K562 (cell line): ENCODE data around the gene FUT8. TPM values are rescaled to one million over a fixed set of nuclear protein-coding genes. Genes with fewer than 3 reads are reported as not detected.
A peak's percentile ranks its signal among the peaks of the same experiment; 100 is the strongest.

Experiments
- CBX8 ChIP-seq: fragments of 200-600 bp; sonication (generic); IDR thresholded peaks from 2 replicates; pipeline ENCODE4 v1.6.1; 2012; ENCODE audit warnings: borderline replicate concordance, mixed run types, low read depth, mild to moderate bottlenecking, moderate library complexity, mixed read lengths, low read length, control low read depth, inconsistent platforms; ENCODE audit not compliant: poor library complexity, severe bottlenecking; ENCODE audit errors: extremely low read depth
- MAZ ChIP-seq, 2 experiments: fragments of 450-650 bp in 1 of 2; sonication (generic) in 1 of 2; formaldehyde crosslinking; IDR thresholded peaks in 1 of 2; conservative IDR thresholded peaks in 1 of 2; 2 replicates each; pipeline versions ENCODE4 v1.4.0 to v1.5.0; 2020; ENCODE audit warnings: mild to moderate bottlenecking in 1 of 2, missing genetic modification reagents in 1 of 2
- MTA2 ChIP-seq: fragments of 450-650 bp; IDR thresholded peaks from 2 replicates; pipeline ENCODE4 v1.6.1; 2016; ENCODE audit warnings: low read depth
- MYNN ChIP-seq, 2 experiments: sonication (generic); formaldehyde crosslinking in 1 of 2; IDR thresholded peaks; 2 replicates each; pipeline versions ENCODE4 v1.5.0 to v1.6.1; 2016 to 2020; ENCODE audit warnings: antibody characterized with exemption in 1 of 2, missing genetic modification reagents in 1 of 2
- PHF8 ChIP-seq: fragments of 200-600 bp; sonication (generic); IDR thresholded peaks from 2 replicates; pipeline ENCODE4 v1.6.1; 2012; ENCODE audit warnings: mixed run types, mild to moderate bottlenecking, inconsistent platforms, low read length, moderate library complexity, borderline replicate concordance
- polyA plus RNA-seq, 8 experiments: library from polyadenylated mRNA; depleted of rRNA in 4 of 8; stranded (reverse) in 5 of 8; unstranded in 3 of 8; fragments of >200 nt; fragmentation: Nextera tagmentation in 2 of 8; fragmentation: Illumina TruSeq in 1 of 8; extraction: Ambion mirVana in 2 of 8; extraction: Trizol in 1 of 8; gene quantifications; 2 replicates each; pipeline versions ENCODE4 v1.2.1 to v1.2.3, GENCODE V29; 2011 to 2014; ENCODE audit warnings: inconsistent platforms in 1 of 8, missing spikeins in 1 of 8
- total RNA-seq, 7 experiments: library from RNA; depleted of rRNA in 6 of 7; stranded (reverse); fragments of >200 nt in 6 of 7; fragmentation: Illumina TruSeq in 2 of 7; extraction: Trizol in 2 of 7; gene quantifications; 2 replicates each; pipeline versions ENCODE4 v1.2.1 to v1.2.3, GENCODE V29; 2011 to 2021; ENCODE audit warnings: low replicate concordance in 1 of 7
- TF ChIP-seq, protein P1 (sequence below): fragments of 450-650 bp; conservative IDR thresholded peaks from 2 replicates; pipeline ENCODE4 v1.6.1; 2016; ENCODE audit warnings: missing genetic modification characterization, low read depth, mild to moderate bottlenecking, missing compliant biosample characterization, moderate library complexity
- TF ChIP-seq, protein P2 (sequence below): fragments of 250-450 bp; sonication (Bioruptor Pico); IDR thresholded peaks from 2 replicates; pipeline ENCODE4 v1.5.0; 2021; ENCODE audit warnings: mild to moderate bottlenecking, moderate library complexity
- TF ChIP-seq, protein P3 (sequence below): sonication (generic); formaldehyde crosslinking; IDR thresholded peaks from 2 replicates; pipeline ENCODE4 v1.8.0; 2022; ENCODE audit warnings: mild to moderate bottlenecking, missing genetic modification reagents, borderline replicate concordance
- TF ChIP-seq, protein P4 (sequence below): fragments of 250-450 bp; sonication (Bioruptor Pico); IDR thresholded peaks from 2 replicates; pipeline ENCODE4 v1.8.0; 2021; ENCODE audit warnings: mild to moderate bottlenecking, moderate library complexity
- TF ChIP-seq, protein P5 (sequence below): sonication (generic); formaldehyde crosslinking; IDR thresholded peaks from 2 replicates; pipeline ENCODE4 v1.8.0; 2022; ENCODE audit warnings: missing genetic modification reagents, mild to moderate bottlenecking, moderate library complexity, borderline replicate concordance
- TF ChIP-seq, protein P6 (sequence below): IDR thresholded peaks from 2 replicates; pipeline ENCODE4 v1.6.1; 2011; ENCODE audit warnings: borderline replicate concordance, low read depth, mild to moderate bottlenecking, moderate library complexity, low read length; ENCODE audit not compliant: insufficient read depth, poor library complexity, severe bottlenecking

The FUT8 gene
- total and polyA plus RNA-seq, 9 of the 15 experiments (the other 6 are each of a cell fraction or from before 2014, with no cell fraction given) = 4.1 to 15.2 (median 7.8) TPM

DNA sequence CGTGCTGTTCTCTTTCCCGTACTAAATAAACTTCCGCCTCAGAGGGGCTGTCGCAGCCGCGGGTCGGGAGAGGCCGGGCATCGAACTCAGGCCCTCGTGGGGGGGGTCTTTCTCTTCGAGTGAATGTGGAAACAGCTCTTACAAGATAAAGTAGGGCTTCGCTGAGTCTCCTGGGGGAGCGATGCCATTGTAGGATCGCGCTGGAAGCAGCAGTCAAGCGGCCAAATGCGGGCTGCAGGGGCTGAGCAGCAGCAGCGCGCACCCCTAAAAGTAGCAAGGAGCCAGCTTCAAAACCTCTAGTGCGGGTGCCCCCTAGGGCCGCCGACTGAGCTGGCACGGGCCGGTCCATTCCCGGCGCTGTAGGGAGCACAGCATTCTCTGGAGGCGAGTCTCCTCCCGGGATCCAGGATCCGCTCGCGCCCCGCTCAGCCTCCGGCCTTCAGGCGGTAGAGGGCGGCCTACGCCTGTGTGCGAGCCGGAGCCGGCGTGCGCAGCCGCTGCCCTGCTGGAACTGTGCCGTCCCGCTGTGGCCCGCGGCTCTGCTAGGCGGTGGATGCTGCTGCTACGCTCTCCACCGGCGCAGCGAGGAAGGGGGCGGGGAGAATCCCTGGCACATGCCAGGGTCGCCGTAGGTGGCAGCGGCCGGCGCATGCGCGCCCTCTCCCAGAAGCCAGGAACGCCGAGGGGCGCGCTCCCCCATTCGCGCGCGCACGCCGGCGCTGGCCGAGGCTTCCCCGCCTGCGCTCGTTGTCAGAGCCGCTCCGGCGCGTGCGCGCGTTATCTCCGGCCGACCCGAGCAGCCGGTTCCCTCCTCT, at the start of gene FUT8 (continued):
- TF ChIP-seq, protein P1, sequence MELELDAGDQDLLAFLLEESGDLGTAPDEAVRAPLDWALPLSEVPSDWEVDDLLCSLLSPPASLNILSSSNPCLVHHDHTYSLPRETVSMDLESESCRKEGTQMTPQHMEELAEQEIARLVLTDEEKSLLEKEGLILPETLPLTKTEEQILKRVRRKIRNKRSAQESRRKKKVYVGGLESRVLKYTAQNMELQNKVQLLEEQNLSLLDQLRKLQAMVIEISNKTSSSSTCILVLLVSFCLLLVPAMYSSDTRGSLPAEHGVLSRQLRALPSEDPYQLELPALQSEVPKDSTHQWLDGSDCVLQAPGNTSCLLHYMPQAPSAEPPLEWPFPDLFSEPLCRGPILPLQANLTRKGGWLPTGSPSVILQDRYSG (tag) = no peak
- no peak for TF ChIP-seq MYNN (IDR thresholded peaks at IDR 0.05)
- no peak for TF ChIP-seq MYNN (CRISPR knock-in tag; IDR thresholded peaks at IDR 0.05)
- TF ChIP-seq, protein P2, sequence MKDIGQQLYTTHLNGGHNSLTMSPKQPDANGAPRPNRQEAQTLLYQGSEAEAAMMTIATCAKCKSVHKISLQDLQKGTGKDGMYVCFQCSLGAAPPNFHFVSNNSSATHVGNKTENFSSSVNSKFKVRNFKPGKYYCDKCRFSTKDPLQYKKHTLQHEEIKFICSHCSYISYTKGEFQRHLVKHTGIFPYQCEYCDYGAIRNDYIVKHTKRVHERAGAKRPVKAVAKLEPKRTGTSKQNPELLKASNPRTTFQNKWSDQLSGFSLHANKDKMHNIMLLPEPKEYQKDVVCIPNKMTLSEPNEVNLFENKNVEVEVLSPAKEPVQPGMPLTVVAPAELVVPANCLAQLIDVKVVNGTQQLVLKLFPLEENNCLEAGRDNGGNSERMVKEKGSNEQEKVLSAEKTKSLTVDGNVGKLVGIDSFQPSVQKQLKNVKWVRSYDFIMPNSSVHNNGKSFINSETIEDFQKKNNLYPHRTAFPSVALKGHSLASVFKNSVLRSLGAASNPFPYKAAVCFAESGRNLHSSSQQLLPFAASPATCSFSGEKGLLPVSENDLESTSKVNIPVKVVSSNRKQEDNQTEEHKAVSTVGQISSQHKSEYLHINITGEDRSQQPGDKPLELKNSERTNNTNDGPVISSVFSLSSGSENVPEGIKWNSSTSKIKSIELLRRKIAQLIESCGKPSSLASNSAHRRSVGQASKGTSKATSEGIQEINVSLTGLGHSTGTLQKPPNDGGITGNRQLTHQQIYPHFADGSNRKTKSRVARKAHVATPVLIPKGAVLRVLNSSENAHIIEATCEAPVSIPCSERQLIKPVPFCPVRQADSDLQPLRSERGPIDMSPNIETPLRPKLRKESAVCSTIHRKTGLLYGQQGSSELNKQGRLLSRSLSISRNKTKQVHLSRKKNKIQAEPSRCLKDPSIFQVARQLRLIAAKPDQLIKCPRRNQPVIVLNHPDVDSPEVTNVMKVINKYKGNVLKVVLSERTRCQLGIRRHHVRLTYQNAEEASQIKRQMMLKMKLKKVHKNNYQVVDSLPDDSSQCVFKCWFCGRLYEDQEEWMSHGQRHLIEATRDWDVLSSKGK (CRISPR knock-in tag) = no peak
- no peak for TF ChIP-seq MTA2
- TF ChIP-seq CBX8 = no peak
- TF ChIP-seq, protein P3, sequence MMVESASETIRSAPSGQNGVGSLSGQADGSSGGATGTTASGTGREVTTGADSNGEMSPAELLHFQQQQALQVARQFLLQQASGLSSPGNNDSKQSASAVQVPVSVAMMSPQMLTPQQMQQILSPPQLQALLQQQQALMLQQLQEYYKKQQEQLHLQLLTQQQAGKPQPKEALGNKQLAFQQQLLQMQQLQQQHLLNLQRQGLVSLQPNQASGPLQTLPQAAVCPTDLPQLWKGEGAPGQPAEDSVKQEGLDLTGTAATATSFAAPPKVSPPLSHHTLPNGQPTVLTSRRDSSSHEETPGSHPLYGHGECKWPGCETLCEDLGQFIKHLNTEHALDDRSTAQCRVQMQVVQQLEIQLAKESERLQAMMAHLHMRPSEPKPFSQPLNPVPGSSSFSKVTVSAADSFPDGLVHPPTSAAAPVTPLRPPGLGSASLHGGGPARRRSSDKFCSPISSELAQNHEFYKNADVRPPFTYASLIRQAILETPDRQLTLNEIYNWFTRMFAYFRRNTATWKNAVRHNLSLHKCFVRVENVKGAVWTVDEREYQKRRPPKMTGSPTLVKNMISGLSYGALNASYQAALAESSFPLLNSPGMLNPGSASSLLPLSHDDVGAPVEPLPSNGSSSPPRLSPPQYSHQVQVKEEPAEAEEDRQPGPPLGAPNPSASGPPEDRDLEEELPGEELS (CRISPR knock-in tag) = no peak
- TF ChIP-seq, protein P4, sequence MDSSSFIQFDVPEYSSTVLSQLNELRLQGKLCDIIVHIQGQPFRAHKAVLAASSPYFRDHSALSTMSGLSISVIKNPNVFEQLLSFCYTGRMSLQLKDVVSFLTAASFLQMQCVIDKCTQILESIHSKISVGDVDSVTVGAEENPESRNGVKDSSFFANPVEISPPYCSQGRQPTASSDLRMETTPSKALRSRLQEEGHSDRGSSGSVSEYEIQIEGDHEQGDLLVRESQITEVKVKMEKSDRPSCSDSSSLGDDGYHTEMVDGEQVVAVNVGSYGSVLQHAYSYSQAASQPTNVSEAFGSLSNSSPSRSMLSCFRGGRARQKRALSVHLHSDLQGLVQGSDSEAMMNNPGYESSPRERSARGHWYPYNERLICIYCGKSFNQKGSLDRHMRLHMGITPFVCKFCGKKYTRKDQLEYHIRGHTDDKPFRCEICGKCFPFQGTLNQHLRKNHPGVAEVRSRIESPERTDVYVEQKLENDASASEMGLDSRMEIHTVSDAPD (CRISPR knock-in tag) = no peak
- 0 out of 4 replicates have a peak, but pooled peaks of 1 of the 2 experiments have one; percentile 20 for TF ChIP-seq MAZ (CRISPR knock-in tag; conservative IDR thresholded peaks at IDR 0.05 in 1 of 2, IDR thresholded peaks at IDR 0.05 in 1 of 2)
- TF ChIP-seq, protein P5, sequence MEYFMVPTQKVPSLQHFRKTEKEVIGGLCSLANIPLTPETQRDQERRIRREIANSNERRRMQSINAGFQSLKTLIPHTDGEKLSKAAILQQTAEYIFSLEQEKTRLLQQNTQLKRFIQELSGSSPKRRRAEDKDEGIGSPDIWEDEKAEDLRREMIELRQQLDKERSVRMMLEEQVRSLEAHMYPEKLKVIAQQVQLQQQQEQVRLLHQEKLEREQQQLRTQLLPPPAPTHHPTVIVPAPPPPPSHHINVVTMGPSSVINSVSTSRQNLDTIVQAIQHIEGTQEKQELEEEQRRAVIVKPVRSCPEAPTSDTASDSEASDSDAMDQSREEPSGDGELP (CRISPR knock-in tag) = no peak
- TF ChIP-seq PHF8 = peak; percentile 46; the same call in 1 of the 2 replicates
- TF ChIP-seq, protein P6, sequence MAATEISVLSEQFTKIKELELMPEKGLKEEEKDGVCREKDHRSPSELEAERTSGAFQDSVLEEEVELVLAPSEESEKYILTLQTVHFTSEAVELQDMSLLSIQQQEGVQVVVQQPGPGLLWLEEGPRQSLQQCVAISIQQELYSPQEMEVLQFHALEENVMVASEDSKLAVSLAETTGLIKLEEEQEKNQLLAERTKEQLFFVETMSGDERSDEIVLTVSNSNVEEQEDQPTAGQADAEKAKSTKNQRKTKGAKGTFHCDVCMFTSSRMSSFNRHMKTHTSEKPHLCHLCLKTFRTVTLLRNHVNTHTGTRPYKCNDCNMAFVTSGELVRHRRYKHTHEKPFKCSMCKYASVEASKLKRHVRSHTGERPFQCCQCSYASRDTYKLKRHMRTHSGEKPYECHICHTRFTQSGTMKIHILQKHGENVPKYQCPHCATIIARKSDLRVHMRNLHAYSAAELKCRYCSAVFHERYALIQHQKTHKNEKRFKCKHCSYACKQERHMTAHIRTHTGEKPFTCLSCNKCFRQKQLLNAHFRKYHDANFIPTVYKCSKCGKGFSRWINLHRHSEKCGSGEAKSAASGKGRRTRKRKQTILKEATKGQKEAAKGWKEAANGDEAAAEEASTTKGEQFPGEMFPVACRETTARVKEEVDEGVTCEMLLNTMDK = peak; percentile 47
